Glutamatergic neuron (in vitro differentiated cells): Measurements from ENCODE around the gene DTX3L. TPM values are rescaled to one million over a fixed set of nuclear protein-coding genes. Genes with fewer than 3 reads are reported as not detected.

Experiments
- DNase-seq: peaks from one replicate; pipeline ENCODE4 v3.0.0; 2022
- H3K27ac Mint-ChIP-seq: one replicate; pipeline ENCODE4 v1.8.0; 2020; ENCODE audit warnings: mild to moderate bottlenecking, mixed read lengths, inconsistent platforms; ENCODE audit not compliant: unreplicated experiment
- H3K27me3 Mint-ChIP-seq: one replicate; pipeline ENCODE4 v1.8.0; 2020; ENCODE audit warnings: mild to moderate bottlenecking, moderate library complexity, mixed read lengths, inconsistent platforms; ENCODE audit not compliant: unreplicated experiment
- H3K36me3 Mint-ChIP-seq: one replicate; pipeline ENCODE4 v1.8.0; 2020; ENCODE audit warnings: mild to moderate bottlenecking, mixed read lengths, inconsistent platforms; ENCODE audit not compliant: unreplicated experiment
- H3K4me1 Mint-ChIP-seq: one replicate; pipeline ENCODE4 v1.8.0; 2020; ENCODE audit warnings: mild to moderate bottlenecking, low read depth, mixed read lengths, inconsistent platforms; ENCODE audit not compliant: unreplicated experiment
- H3K4me3 Mint-ChIP-seq: one replicate; pipeline ENCODE4 v1.8.0; 2020; ENCODE audit warnings: mild to moderate bottlenecking, mixed read lengths, inconsistent platforms; ENCODE audit not compliant: unreplicated experiment
- H3K9me3 Mint-ChIP-seq: one replicate; pipeline ENCODE4 v1.8.0; 2020; ENCODE audit warnings: mild to moderate bottlenecking, moderate library complexity, mixed read lengths, inconsistent platforms; ENCODE audit not compliant: unreplicated experiment
- CTCF ChIP-seq: fragments of 200-600 bp; sonication (generic); IDR thresholded peaks from one replicate; pipeline ENCODE4 v1.5.0; 2021; ENCODE audit not compliant: partially characterized antibody, unreplicated experiment
- long read RNA-seq: library from polyadenylated mRNA; unstranded; transcript quantifications from one replicate; pipeline ENCODE4 v2.0.0, GENCODE V29; 2020; ENCODE audit not compliant: unreplicated experiment
- total RNA-seq: library from RNA; stranded (reverse); fragmentation: NEBNext Ultra II Directional; extraction: Animal tissue kit (Norgen Biotek cat#: 25700); gene quantifications from one replicate; pipeline ENCODE4 v1.2.1, GENCODE V29; 2021; ENCODE audit not compliant: unreplicated experiment

Gene DTX3L
- total RNA-seq: 0.20 TPM
- long read RNA-seq: 0 reads

GRCh38 chr3:122564155-122564912, at the start of gene DTX3L, which contains the start of gene PARP9:
Gene DTX3L, plus strand, starts transcription at chr3:122564338. Its CDS starts 89 bp downstream, at chr3:122564427.
Gene PARP9, minus strand, starts transcription at chr3:122564300. Its CDS starts 4,680 bp downstream, at chr3:122559620.
- TF ChIP-seq CTCF: no peak
- peak within 1 kb of the TSS; percentile 43 for H3K27ac Mint-ChIP-seq
- peaks cover 7% of the 10 kb centered on the region for H3K27me3 Mint-ChIP-seq
- H3K9me3 Mint-ChIP-seq: peaks cover 2% of the 10 kb centered on the region
- DNase-seq: peak; percentile 51
- no peaks in the 10 kb centered on the region for H3K36me3 Mint-ChIP-seq
- H3K4me3 Mint-ChIP-seq: peak within 1 kb of the TSS; percentile 79
- no peaks in the 10 kb centered on the region for H3K4me1 Mint-ChIP-seq

DNA sequence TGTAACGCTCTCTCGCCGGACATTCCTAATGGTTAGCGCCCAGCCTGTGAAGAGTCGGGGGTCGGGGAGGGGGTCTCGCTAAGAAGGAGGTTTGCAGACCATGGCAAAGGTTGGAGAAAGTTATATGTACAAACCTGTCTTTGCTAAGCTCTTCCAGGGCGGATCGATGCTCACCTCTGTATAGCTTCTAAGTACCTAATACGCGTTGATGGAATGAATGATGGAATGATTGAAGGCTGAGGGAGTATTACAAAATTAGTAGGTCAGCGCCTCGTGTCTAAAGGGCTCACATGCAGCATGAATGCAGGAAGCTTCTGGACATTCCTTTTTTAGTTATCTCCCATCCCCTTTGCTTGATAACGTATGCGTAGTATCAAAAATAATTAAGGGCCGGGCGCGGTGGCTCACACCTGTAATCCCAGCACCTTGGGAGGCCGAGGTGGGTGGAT, 49.1 kb upstream of the DTX3L start:
- H3K36me3 Mint-ChIP-seq: no peaks in the 10 kb centered on the region
- H3K4me3 Mint-ChIP-seq: peak overlapping the region; percentile 89
- no peak for TF ChIP-seq CTCF
- peaks cover 4% of the 10 kb centered on the region for H3K27me3 Mint-ChIP-seq
- H3K27ac Mint-ChIP-seq: no peak overlapping the region
- no peaks in the 10 kb centered on the region for H3K9me3 Mint-ChIP-seq
- DNase-seq: no peak
- peaks cover 19% of the 10 kb centered on the region for H3K4me1 Mint-ChIP-seq

DNA sequence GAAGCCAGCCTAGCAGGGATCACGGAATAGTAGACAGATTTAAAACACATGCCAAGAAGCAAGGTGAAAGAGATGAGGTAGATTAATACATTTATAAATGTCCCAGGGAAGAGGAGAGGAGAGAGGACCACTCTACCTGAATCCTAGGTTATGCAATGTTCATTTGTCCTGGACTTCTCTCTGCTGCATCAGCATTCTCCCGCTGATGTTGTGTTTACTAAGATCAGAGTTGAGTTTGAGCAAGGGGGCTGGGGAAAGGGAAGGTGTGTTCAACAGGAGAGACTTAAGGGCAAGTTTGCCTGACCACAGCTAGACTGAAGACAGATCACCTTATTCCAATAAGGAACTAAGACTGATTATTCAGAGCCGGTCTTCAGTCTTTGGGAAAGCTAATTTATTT, 48.3 kb upstream of the DTX3L start:
- no peaks in the 10 kb centered on the region for H3K36me3 Mint-ChIP-seq
- H3K27me3 Mint-ChIP-seq: peaks cover 4% of the 10 kb centered on the region
- peak overlapping the region; percentile 46 for H3K4me3 Mint-ChIP-seq

DNA sequence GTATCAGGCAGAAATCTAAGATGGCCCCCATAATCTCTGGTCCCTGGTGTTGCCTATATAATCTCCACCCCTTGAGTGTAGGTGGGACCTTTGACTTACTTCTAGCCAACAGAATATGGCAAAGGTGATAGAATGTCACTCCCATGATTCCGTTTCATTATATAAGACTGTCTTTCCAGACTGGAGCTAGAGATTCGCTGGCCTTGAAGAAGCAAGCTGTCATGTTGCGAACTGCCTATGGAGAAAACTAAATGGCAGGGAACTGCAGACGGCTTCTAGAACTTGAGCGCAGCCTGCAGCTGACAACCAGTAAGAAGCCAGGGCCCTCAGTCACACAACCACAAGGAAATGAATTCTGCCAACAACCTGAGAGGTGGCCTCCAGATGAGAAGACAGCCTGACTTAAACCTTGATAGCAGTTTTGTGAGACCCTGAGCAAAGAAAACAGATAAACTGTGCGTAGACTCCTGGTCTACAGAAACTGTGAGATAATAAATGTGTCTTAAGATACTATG, 47.2 kb upstream of the DTX3L start:
- no peak overlapping the region for H3K27ac Mint-ChIP-seq
- DNase-seq: no peak
- H3K4me1 Mint-ChIP-seq: peaks cover 7% of the 10 kb centered on the region
- H3K9me3 Mint-ChIP-seq: no peaks in the 10 kb centered on the region
- H3K4me3 Mint-ChIP-seq: no peak overlapping the region
- peaks cover 4% of the 10 kb centered on the region for H3K27me3 Mint-ChIP-seq
- TF ChIP-seq CTCF: no peak
- no peaks in the 10 kb centered on the region for H3K36me3 Mint-ChIP-seq

More for the DNA sequence above, 48.3 kb upstream of the DTX3L start:
- no peak for DNase-seq
- Mint-ChIP-seq H3K27ac (no peak overlapping the region), H3K4me1 (peaks cover 17% of the 10 kb centered on the region), H3K9me3 (no peaks in the 10 kb centered on the region)
- no peak for TF ChIP-seq CTCF

GRCh38 chr3:122519693-122520092, 44.4 kb upstream of the DTX3L start:
- Mint-ChIP-seq H3K27ac (no peak overlapping the region), H3K9me3 (no peaks in the 10 kb centered on the region), H3K4me3 (no peak overlapping the region), H3K36me3 (no peaks in the 10 kb centered on the region), H3K27me3 (no peaks in the 10 kb centered on the region), H3K4me1 (no peaks in the 10 kb centered on the region)
- TF ChIP-seq CTCF: no peak
- no peak for DNase-seq
